Measurements from ENCODE around the gene NANOS3.

NANOS3 gene

GRCh38 chr19:13929956-13930355 is 53.0 kb downstream of the NANOS3 start:
- TF ChIP-seq FOXP2 (optimal IDR thresholded peaks at IDR 0.05; ENCODE audit: borderline replicate concordance, extremely low read depth, extremely low read length, insufficient read depth): no peak
- no peak for TF ChIP-seq REST (IDR thresholded peaks at IDR 0.05; ENCODE audit: insufficient read depth in 1 of 2, low read depth in 2 of 2, low read length in 2 of 2)
